DMS79 (cell line): ENCODE data around the gene RDH5.

Source experiments
- DNase-seq: peaks from one replicate; lab custom pipeline; 2025; lab: John Stamatoyannopoulos, UW

Gene RDH5, protein sequence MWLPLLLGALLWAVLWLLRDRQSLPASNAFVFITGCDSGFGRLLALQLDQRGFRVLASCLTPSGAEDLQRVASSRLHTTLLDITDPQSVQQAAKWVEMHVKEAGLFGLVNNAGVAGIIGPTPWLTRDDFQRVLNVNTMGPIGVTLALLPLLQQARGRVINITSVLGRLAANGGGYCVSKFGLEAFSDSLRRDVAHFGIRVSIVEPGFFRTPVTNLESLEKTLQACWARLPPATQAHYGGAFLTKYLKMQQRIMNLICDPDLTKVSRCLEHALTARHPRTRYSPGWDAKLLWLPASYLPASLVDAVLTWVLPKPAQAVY

GRCh38 chr12:55720071-55720564, at the start of gene RDH5:
Gene RDH5 (plus strand): TSS chr12:55720393. CDS start chr12:55721185, 792 bp downstream.
- DNase-seq, result no peak

- no peak for DNase-seq
Measured at GRCh38 chr12:55671746-55672145, 48.4 kb upstream of the RDH5 start.

DNA sequence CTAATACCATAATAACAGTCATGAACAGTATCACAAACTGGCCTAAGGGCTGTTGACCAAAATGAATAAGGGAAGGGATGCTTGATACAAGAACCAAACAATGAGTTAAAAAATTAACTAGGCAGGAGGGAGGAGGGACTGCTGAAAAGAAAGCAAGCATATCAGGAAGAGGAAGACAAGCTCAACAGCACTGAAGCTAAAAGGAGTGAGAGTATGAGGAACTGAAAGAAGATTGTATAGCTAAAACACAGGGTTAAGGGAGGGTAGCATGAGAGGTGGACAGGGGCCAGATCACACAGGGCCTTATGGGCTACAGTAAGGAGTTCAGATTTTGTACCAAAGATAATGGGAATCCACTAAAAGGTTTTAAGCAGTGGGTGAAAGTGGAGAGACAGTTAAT, 46.6 kb upstream of the RDH5 start:
- DNase-seq, result no peak

DNA sequence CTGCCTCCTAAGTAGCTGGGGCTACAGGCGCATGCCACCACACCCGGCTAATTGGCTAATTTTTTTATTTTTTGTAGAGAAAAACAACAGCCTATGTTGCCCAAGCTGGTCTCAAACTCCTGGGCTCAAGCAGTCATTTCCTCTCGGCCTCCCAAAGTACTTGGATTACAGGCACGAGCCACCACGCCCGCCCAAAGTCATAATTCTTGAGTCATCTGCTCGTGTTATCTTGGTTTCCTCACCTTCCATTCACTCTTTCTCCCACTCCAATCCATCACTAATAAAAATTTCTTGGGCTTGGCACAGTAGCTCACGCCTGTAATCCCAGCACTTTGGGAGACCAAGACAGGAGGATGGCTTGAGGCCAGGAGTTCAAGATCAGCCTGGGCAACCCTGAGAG, 44.5 kb upstream of the RDH5 start:
- DNase-seq, result no peak

- DNase-seq, result no peak
Measured at GRCh38 chr12:55676707-55677106, 43.5 kb upstream of the RDH5 start.

GRCh38 chr12:55679691-55680090, 40.5 kb upstream of the RDH5 start:
- DNase-seq, result no peak

DNA sequence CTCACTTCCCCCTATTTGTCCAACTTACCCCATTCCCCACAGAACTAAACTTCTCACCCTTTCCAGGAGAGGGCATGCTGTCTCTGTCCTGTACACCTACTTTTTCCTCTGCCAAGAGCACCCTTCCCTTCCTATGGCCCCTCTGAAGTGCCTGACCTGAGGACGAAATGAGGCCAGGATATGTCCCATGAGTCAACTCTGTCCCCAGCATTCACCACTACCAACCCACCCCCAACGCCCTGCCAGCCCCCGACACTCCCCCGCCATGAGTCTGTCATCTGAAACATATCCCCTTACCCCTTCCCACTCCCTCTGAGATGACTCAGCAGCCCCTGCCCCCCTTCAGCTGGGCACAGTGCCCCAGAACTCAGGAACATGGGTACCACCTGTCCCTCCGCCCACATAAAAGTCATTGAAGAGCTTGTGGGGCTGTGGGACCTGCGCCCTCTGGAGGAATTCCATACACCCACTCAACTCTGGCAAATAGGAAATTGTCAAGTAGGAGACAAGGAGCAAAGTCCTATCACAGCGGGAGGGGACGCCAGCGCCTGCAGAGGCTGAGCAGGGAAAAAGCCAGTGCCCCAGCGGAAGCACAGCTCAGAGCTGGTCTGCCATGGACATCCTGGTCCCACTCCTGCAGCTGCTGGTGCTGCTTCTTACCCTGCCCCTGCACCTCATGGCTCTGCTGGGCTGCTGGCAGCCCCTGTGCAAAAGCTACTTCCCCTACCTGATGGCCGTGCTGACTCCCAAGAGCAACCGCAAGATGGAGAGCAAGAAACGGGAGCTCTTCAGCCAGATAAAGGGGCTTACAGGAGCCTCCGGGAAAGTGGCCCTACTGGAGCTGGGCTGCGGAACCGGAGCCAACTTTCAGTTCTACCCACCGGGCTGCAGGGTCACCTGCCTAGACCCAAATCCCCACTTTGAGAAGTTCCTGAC, 38.8 kb upstream of the RDH5 start:
- no peak for DNase-seq

DNA sequence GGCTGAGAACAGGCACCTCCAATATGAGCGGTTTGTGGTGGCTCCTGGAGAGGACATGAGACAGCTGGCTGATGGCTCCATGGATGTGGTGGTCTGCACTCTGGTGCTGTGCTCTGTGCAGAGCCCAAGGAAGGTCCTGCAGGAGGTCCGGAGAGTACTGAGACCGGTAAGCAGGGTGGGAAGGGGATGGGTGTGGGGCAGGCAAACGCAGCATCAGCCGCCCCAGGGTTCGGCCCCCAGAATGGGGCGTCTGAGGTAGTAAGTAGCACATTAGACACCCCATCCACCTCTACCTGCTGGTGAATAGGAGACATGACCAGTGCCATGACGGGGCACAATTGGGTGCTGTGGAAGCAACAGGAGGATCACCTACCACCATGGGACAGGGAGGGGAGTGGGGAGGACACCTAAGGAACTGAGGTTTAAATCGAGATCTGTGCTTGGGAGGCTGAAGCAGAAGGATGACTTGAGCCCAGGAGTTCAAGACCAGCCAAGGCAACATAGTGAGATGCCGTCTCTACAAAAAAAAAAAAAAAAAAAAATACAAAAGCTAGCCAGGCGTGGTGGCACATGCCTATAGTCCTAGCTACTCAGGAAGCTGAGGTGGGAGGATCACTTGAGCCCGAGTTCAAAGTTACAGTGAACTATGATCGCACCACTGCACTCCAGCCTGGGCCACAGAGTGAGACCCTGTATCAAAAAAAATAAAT, 38.0 kb upstream of the RDH5 start:
- no peak for DNase-seq

DNA sequence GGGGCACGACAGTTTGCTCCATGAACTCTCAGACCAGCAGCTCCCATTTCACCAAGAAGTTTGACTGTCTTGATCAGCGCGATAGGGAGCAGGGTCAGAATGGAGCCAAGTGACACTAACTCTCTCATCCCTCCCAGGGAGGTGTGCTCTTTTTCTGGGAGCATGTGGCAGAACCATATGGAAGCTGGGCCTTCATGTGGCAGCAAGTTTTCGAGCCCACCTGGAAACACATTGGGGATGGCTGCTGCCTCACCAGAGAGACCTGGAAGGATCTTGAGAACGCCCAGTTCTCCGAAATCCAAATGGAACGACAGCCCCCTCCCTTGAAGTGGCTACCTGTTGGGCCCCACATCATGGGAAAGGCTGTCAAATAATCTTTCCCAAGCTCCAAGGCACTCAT, 36.5 kb upstream of the RDH5 start:
- DNase-seq, result no peak

- no peak for DNase-seq
Measured at GRCh38 chr12:55684761-55685370, 35.3 kb upstream of the RDH5 start.

DNA sequence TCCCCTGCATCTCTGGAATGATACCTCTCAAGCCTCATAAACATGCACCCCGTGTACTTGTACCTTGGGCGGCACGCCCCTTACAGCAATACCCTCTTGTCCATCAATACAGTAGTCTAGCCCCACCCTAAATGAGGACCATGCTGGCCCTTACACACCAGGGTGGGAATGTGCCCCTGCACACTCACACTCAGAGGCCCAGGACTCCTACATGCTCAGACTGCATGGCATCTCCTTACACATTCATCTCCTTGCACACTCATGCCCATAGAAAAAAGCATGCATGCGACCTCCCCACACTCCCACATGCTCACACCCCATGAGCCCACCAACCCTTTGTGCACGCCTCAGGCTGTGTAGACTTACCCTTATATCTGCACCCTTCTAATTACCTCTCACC, 34.5 kb upstream of the RDH5 start:
- DNase-seq, result no peak

- DNase-seq, result no peak
Measured at GRCh38 chr12:55686366-55687010, 33.7 kb upstream of the RDH5 start.

- DNase-seq, result no peak
Measured at GRCh38 chr12:55687746-55688145, 32.4 kb upstream of the RDH5 start.

DNA sequence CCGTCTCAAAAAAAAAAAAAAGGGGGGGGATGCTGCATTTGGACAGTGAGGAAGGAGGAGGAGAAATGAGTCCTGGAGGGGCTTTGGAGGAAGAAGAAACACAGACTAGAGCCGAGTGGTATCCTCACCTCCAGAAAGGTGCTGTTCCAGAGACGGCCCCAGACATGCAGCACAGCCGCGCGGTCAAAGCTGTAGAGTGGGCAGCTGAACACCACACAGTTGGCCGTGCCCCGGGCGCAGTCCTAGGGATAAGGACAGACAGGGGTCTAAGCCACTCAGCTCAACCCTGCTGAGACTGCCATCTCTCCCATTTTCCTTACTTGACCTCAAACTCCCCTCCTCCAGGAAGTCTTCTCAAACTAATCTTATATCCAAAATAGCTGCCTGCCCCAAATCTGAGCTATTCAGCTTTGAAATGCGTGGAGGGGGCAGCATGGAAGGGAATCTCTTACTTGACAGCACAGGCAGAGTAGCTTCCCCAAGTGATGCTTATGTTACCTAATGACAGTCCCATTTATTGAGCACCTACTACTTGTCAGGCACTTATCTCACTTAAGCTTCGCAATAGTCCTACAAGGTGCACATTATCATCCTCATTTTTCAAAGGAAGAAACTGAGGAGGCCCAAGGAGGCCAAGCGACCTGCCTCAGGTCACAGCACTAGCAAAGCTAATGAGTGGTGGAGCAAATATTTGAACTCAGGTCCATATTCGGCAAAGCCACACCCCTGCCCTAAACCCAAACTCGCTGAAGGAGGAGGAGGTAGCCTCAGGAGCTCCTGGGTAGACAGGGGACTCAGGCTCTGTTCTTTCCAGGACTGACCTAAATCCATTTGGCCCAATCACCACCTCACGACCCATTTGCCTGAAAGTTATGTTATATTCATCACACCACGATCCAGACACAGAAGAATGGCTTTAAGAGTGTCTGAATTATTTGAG, 31.2 kb upstream of the RDH5 start:
- DNase-seq, result no peak

GRCh38 chr12:55692631-55693322, 27.4 kb upstream of the RDH5 start:
- no peak for DNase-seq

DNA sequence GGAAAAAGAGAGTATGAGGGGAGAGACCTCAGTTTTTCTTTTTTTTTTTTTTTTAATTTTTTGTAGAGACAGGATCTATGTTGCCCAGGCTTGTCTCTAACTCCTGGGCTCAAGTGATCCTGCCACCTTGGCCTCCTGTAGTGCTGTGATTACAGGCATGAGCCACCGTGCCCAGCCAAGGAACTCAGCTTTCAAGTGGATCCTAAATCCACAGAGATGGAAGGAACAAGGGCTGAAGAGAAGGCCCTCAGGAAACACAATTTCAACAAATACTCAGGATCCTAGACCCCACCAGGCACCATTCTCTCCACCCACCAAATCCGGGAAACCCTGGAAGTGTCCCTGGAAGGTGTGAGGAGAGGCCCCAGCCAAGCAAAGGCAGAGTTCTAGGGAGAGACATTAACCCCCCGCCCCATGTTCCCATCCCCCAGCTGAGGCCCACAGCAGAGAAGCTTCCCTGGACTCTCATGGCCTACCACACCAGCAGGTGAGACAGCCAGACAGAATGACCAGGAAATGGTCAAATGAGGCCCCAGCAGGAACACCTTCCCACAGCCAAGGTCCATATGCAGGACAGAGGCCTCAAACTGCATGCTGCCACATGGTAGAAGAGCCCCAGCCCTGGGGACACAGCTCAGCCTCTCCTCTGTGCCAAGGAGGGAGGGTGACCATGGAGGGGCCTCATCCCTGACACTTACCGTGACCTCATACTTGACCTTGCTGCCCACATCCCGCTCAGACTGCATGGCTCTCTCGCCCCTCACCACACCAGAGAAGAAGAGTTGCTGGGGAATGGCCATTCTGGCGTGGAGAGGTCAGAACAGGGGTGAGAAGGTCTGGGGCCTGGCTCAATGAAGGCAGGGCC, 26.6 kb upstream of the RDH5 start:
- no peak for DNase-seq

GRCh38 chr12:55694188-55694515, 26.0 kb upstream of the RDH5 start:
- no peak for DNase-seq

DNA sequence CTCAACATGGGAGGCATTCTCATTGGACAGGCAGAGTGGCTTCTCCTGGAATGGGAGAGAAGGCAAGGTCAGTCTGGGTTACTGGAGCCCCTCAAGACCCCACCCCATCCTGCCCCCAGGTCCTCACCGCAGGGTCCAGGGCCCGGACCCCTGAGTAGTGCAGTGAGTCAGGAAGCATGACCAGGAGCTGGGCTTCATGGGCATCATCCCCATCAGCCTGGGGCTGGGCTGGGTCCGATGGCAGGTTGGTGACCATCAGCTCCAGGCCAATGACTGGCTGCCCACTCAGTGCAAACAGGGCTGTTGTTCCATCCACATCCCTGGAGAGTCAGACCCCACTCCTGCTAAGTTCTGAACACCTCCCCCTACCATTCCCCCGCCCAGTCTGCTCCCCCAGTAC, 25.5 kb upstream of the RDH5 start:
- no peak for DNase-seq

DNA sequence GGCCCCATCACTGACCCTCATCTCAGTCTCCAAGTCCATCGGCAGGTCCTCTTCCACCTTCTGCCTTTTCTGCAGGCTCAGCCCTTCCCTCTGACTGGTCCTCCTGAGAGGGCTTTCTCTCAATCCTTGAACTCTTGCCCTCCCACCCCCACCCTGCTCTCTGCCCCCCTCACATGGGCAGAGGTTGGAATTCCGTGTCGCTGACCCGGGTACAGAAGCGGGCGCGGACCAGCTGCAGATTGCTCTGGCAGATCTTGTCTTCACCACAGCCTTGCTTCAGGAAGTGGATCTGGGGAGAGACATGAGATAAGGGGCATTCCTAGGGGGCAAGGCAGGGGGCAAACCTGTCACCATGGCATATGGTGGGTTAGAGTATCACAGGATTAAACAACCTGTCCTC, 24.8 kb upstream of the RDH5 start:
- no peak for DNase-seq
